Endothelial cell of umbilical vein (primary cell): ENCODE data around the gene NPPA. TPM values are rescaled to one million over a fixed set of nuclear protein-coding genes. Genes with fewer than 3 reads are reported as not detected.
A peak's percentile ranks its signal among the peaks of the same experiment; 100 is the strongest.

Experiments
- BruUV-seq: library from RNA; stranded (reverse); fragments of 400-500 nt; replicated peaks from 2 replicates; lab custom pipeline; 2021; lab: Mats Ljungman, UMichigan
- CTCF ChIA-PET: fragments of 300-600, 350-600 bp; sonication (Branson Sonifier 250); formaldehyde crosslinking; loops from one replicate; lab custom pipeline; 2021; ENCODE audit warnings: antibody characterized with exemption, inconsistent platforms; lab: Charles Lee
- POLR2A ChIA-PET: fragments of 300-600, 350-600 bp; sonication (Branson Sonifier 250); formaldehyde crosslinking; loops from one replicate; lab custom pipeline; 2021; ENCODE audit warnings: antibody characterized with exemption, inconsistent platforms; lab: Charles Lee
- DNase-seq: peaks from one replicate; pipeline ENCODE4 v3.0.0-alpha.2; 2011; ENCODE audit warnings: low read depth, low spot score
- FAIRE-seq: peaks from 2 replicates; lab custom pipeline; 2011; peaks lifted over from hg19 to GRCh38; lab: Jason Lieb, UNC
- H2AFZ ChIP-seq: 2 replicates; pipeline ENCODE4 v1.6.0; 2012; ENCODE audit warnings: low read depth, low read length, control low read depth, inconsistent platforms
- H3K27ac ChIP-seq: 2 replicates; pipeline ENCODE4 v1.5.1; 2011; ENCODE audit warnings: low read depth, mild to moderate bottlenecking, control low read depth, low read length, moderate library complexity; ENCODE audit not compliant: insufficient read depth
- H3K27me3 ChIP-seq, 2 experiments: 2 replicates each; pipeline versions ENCODE4 v1.6.0 to v1.6.1; 2011; ENCODE audit warnings: low read length in 2 of 2, mixed read lengths in 1 of 2; ENCODE audit not compliant: control insufficient read depth in 2 of 2, insufficient read depth in 2 of 2
- H3K36me3 ChIP-seq, 2 experiments: 2 replicates in 1 of 2; 3 replicates in 1 of 2; pipeline ENCODE4 v1.5.1; 2011; ENCODE audit warnings: low read length in 2 of 2, mild to moderate bottlenecking in 1 of 2, moderate library complexity in 1 of 2; ENCODE audit not compliant: control insufficient read depth in 2 of 2, insufficient read depth in 2 of 2; ENCODE audit errors: extremely low read depth in 1 of 2
- H3K4me1 ChIP-seq: 3 replicates; pipeline ENCODE4 v1.5.1; 2011; ENCODE audit warnings: mild to moderate bottlenecking, low read length; ENCODE audit not compliant: control insufficient read depth, insufficient read depth; ENCODE audit errors: extremely low read depth
- H3K4me2 ChIP-seq: 2 replicates; pipeline ENCODE4 v1.6.1; 2011; ENCODE audit warnings: low read length, control low read depth, mixed read lengths; ENCODE audit not compliant: insufficient read depth
- H3K4me3 ChIP-seq, 3 experiments: fragments of 200-600 bp in 1 of 3; sonication (generic), shearing (Covaris generic) in 1 of 3; replicated peaks in 1 of 3; 2 replicates each; pipeline ENCODE4 v1.5.1; 2011 to 2016; ENCODE audit warnings: control low read depth in 3 of 3, low read length in 3 of 3, mild to moderate bottlenecking in 2 of 3, inconsistent platforms in 1 of 3, low read depth in 1 of 3, moderate library complexity in 1 of 3; ENCODE audit not compliant: insufficient read depth in 1 of 3
- H3K79me2 ChIP-seq: 2 replicates; pipeline ENCODE4 v1.6.0; 2012; ENCODE audit warnings: low read length, inconsistent platforms; ENCODE audit not compliant: control insufficient read depth, insufficient read depth
- H3K9ac ChIP-seq: replicated peaks from 2 replicates; pipeline ENCODE3; 2011; ENCODE audit warnings: low read length, control low read depth; ENCODE audit not compliant: insufficient read depth; ENCODE audit errors: extremely low read depth
- H3K9me1 ChIP-seq: replicated peaks from 3 replicates; pipeline ENCODE4 v1.6.0; 2011; ENCODE audit warnings: mild to moderate bottlenecking, low read length; ENCODE audit not compliant: control insufficient read depth, insufficient read depth; ENCODE audit errors: extremely low read depth
- H3K9me3 ChIP-seq: replicated peaks from 2 replicates; pipeline ENCODE4 v1.5.1; 2012; ENCODE audit warnings: low read length, inconsistent platforms; ENCODE audit not compliant: control insufficient read depth, insufficient read depth
- H4K20me1 ChIP-seq: replicated peaks from 2 replicates; pipeline ENCODE3; 2011; ENCODE audit warnings: mild to moderate bottlenecking, low read length; ENCODE audit not compliant: control insufficient read depth, insufficient read depth; ENCODE audit errors: extremely low read depth
- GATA2 ChIP-seq: IDR thresholded peaks from 2 replicates; pipeline ENCODE4 v1.7.0; 2011; ENCODE audit warnings: low read depth, mild to moderate bottlenecking, moderate library complexity, mixed read lengths, low read length; ENCODE audit not compliant: insufficient read length, insufficient read depth
- JUN ChIP-seq: IDR thresholded peaks from 2 replicates; pipeline ENCODE4 v1.6.1; 2011; ENCODE audit warnings: borderline replicate concordance, low read depth; ENCODE audit not compliant: insufficient read length, insufficient read depth
- MYC ChIP-seq: IDR thresholded peaks from one replicate; pipeline ENCODE4 v1.6.1; 2011; ENCODE audit warnings: mild to moderate bottlenecking, low read depth, low read length
- POLR2AphosphoS5 ChIP-seq: IDR thresholded peaks from 2 replicates; pipeline ENCODE4 v1.6.1; 2012; ENCODE audit warnings: low read depth, mild to moderate bottlenecking, control low read depth, low read length, moderate library complexity; ENCODE audit not compliant: insufficient read depth
- dilution Hi-C: fragments of 300-500 bp; cut with MboI; formaldehyde crosslinking; loops from one replicate; pipeline ENCODE4 v1.15.0; 2019; ENCODE audit warnings: low sequenced_read_pairs; ENCODE audit not compliant: extremely low pct_ligation_motif_present
- intact Hi-C: fragments of 100-400 bp; cut with micrococcal nuclease; formaldehyde crosslinking; loops from one replicate; pipeline ENCODE4 v1.10.0; 2022
- polyA plus RNA-seq, 4 experiments: library from polyadenylated mRNA; depleted of rRNA in 3 of 4; stranded (reverse) in 3 of 4; unstranded in 1 of 4; fragments of >200 nt; gene quantifications; 2 replicates each; pipeline versions ENCODE4 v1.2.1 to v1.2.3, GENCODE V29; 2011 to 2012; ENCODE audit warnings: missing spikeins in 1 of 4
- total RNA-seq: library from RNA; stranded (reverse); gene quantifications from 2 replicates; pipeline ENCODE4 v1.2.3, GENCODE V29; 2021

Gene NPPA
- total and polyA plus RNA-seq, 2 donors (not counting 3 experiments of a cell fraction or from before 2014, with no cell fraction given) = not detected

GRCh38 chr1:11813021-11813420 is 34.6 kb downstream of the NPPA start:
- dilution Hi-C loops = no loop called here

GRCh38 chr1:11807133-11807532 is 40.5 kb downstream of the NPPA start:
- intact Hi-C loops (loop anchor here (10.0 kb wide), 1 partner anchor 532 kb away; the partner anchor contains the start of gene UBIAD1), dilution Hi-C loops (no loop called here)
- Histone ChIP-seq H3K36me3 (peaks cover 5 to 14% of the 10 kb centered on the region in 2 experiments), H3K4me1 (peaks cover 47% of the 10 kb centered on the region), H3K9ac (peak overlapping the region; percentile 90), H3K27ac (peak overlapping the region; percentile 75), H3K9me1 (no peaks in the 10 kb centered on the region), H4K20me1 (peaks cover under 1% of the 10 kb centered on the region), H3K4me3 (peak overlapping the region; percentile 8 to 97 (median 93)), H2AFZ (no peak overlapping the region), H3K27me3 (no peaks in the 10 kb centered on the region), H3K79me2 (peaks cover 49% of the 10 kb centered on the region), H3K4me2 (peak overlapping the region; percentile 100), H3K9me3 (no peaks in the 10 kb centered on the region)
- DNase-seq = no peak
- CTCF ChIA-PET = interaction anchor here (1.1 to 1.9 kb wide), 9 partner anchors 10 to 157 kb away, joined by 3 to 13 read pairs (median 5); partner anchors contain the start of gene FBXO6
- POLR2A ChIA-PET = interaction anchor here (1.6 to 2.0 kb wide), 2 partner anchors 9 to 101 kb away, joined by 11 to 12 read pairs; no protein-coding TSS in a partner anchor
- no peak for TF ChIP-seq JUN
- no peak for FAIRE-seq
- BruUV-seq = no TSS peak

More at GRCh38 chr1:11813021-11813420, 34.6 kb downstream of the NPPA start:
- intact Hi-C loops = no loop called here
- Histone ChIP-seq H3K36me3 (peaks cover 25 to 29% of the 10 kb centered on the region in 2 experiments), H3K9me3 (no peaks in the 10 kb centered on the region), H3K9me1 (no peaks in the 10 kb centered on the region), H3K4me1 (peaks cover 3% of the 10 kb centered on the region), H3K4me2 (no peak overlapping the region), H3K27ac (no peak overlapping the region), H3K9ac (no peak overlapping the region), H3K4me3 (no peak overlapping the region), H2AFZ (no peak overlapping the region), H4K20me1 (peaks cover 7% of the 10 kb centered on the region), H3K79me2 (peaks cover 43% of the 10 kb centered on the region), H3K27me3 (no peaks in the 10 kb centered on the region)
- TF ChIP-seq POLR2AphosphoS5 (no peak), MYC (no peak), GATA2 (no peak)
- FAIRE-seq (no peak), DNase-seq (no peak)
- ChIA-PET POLR2A (no interaction called here), CTCF (no interaction called here)
- no TSS peak for BruUV-seq
